NCI-H748 treated with DMSO at 0.1 percent for 48 hours (cell line): ENCODE measurements around the gene P2RX3.
A peak's percentile ranks its signal among the peaks of the same experiment; 100 is the strongest.
"Not testable (repeated sequence)": the region's sequence is repeated elsewhere in the genome, so short reads cannot be mapped to it uniquely, and the experiment has no call there.

ENCODE experiments used
- DNase-seq: peaks from one replicate; lab custom pipeline; 2025; lab: John Stamatoyannopoulos, UW

Gene P2RX3

DNA sequence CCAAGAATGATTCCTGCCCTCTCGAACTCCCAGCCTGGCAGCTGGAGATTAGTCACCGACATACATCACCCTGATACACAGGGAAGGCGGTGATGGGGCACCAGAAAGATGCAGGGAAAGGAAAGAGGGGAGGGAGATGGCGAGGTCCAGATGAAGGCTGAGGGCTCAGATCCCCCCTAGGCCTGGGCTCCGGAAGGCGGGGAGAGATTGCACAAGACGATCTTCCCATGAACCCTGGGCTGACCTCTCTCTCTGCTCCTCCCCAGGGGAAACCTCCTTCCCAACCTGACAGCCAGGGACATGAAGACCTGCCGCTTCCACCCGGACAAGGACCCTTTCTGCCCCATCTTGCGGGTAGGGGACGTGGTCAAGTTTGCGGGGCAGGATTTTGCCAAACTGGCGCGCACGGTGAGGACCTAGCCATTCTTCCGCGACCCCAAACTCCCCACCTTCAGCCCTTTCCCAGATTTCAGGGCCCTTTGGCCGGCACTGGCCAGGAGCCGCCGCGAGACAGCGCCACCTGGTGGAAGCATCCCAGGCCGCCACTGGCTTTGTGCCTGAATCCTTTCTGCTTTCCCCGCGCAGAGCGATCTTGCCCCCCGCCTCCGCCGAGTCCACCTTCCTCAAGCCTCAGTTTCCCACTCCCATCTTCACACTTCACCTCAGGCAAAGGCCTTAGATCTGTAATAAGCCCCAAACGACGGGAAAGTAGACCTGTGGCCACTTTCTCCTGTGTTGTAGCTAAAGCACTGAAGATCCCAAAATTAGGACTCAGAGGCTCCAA lies 11.5 kb downstream of the P2RX3 start:
- DNase-seq: peak; percentile 5

DNA sequence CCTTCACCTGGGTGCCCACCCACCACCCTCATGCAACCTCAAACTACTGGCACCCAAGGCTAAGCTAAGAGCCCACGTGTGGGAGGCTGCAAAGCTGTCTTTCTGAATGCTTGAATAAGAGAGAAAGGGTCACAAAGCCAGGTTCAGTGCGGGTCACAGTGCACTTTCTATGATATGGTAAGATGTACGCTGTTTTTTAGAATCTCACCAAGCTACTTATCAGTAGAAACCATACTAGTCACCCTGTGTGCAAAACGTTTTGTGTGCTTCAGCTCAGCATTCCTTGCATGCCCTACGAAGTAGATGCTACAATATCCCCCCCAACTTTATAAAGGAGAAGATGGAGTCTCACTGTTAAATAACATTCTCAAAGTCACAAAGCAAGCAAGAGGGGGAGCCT lies 14.9 kb downstream of the P2RX3 start:
- no peak for DNase-seq

DNA sequence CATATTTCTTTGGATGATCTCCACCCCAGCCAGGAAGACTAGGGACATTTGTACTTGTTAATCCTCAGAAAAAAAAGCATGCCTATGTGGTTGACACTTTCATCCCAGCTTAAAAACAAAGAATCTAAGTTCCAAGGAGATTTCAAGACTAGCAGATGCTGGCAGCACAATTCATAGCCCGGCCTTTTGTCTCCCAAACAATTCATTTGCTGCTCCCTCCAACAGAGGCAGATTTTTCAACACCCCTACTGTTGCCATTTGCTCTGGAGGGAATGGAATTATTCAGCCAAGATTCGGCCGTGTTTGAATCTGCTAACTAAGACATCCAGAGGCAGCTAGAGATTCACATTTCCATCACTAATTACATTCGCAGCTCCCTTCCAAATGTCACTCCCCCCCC lies 15.3 kb downstream of the P2RX3 start:
- DNase-seq: no peak

DNA sequence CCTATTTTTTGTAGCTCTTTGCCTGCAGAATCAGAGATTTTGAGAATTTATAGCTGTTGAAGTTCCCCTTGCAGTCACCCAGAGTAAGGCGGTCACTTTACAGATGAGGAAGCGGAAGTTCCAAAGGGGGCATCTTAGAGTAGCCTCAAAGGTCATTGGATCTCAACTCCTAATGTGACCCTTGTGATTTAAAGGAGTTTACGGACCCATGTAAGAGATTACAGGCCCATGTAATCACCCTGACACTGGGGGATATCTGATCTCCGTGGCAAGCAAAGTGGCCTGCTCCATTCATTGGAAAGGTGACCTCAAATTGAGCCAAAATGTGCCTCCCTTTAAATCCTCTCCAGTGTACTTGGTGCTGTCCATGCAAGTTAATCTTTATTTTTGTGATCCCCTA lies 15.7 kb downstream of the P2RX3 start:
- no peak for DNase-seq

DNA sequence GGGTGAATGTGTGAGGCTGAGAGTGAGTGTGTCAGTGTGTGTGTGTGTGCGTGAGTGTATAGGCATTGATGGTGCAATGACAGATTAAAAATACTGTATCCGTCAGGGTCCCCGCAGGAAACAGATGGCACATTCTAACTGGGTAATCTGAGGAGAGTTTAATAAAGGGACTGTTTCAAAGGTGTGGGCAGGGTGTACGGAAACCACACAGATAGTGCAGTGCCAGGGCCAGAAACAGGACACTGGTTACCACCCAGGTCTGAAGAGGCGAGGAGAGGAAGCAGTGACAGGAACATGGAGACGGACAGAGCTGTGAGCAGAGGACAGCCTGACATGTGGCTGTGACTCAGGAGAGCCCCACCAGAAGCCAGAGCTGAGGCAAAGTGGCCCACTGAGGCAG lies 16.5 kb downstream of the P2RX3 start:
- DNase-seq: no peak

DNA sequence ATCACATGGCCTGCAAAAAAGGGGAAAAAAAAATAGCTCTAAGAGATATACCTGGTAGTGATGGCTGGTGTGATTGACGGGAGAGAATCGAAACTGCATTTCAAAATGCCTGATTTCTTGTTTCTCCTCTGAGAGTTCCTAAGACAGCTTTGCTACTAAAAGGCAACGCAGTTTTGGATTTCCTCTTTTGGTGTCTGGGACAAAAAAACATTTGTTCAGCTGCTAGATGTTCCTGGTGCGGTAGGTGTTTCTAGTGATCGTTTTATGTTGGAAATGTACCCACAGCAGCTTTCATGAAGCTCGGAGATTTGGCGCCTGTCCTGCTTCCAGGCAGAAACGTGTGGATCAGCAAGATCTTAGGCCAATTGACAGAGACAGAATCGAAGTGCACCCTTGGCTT lies 18.1 kb downstream of the P2RX3 start:
- no peak for DNase-seq

DNA sequence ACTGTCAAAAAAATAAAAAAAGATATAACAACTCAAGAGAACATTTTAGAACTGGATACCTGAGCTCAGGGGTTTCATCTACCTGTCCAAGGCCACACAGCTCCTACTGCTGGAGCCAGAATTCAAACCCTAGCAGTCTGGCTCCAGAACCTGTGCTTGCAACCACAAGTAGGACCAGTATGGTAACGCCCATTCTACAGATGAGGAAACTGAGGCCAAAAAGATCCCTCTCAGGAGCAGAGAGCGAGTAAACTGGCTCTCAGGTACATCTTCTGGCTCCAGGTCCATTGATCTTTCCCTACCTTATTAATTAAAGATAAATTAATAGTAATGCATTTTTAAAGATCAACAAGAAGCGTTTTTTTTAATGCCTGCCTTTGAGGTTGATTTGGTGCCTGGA lies 19.2 kb downstream of the P2RX3 start:
- no peak for DNase-seq

DNA sequence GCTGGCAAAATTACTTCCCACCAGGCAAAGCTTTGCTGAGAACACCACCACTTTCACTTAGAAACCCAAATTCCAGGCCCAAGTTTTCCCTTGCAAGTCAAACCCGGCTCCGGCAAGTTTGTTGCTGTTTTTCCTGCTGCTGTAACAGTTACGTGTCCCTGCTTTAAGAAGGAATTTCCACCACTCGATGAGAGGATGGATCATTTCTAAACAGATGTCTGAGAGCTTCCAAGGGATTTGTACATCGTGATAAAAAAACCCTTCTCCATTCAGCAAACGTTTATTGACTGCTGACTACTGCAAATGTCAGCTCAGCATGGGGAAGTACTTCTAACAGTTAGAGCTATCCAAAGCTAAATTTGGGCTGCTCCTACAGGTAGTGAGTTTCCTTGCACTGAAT lies 19.7 kb downstream of the P2RX3 start:
- no peak for DNase-seq

DNA sequence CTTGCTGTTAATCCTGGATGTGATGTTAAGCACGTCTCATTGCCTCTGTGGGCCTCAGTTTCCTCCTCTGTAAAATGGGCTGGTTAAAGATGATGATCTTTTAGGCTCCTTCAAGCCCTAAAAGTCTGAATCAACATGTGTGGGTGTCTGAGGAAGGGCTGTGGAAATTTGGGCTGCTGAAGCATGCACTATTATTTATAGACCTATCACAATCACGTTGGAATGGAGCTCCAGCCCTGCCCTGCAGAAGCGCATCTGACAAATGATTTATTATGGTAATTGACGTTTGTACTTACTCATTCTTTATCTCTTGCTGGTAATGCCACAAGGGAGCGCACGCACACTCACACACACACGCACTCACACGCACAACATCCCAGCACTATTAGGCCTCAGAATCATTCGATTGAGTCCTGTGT lies 20.4 kb downstream of the P2RX3 start:
- no peak for DNase-seq

DNA sequence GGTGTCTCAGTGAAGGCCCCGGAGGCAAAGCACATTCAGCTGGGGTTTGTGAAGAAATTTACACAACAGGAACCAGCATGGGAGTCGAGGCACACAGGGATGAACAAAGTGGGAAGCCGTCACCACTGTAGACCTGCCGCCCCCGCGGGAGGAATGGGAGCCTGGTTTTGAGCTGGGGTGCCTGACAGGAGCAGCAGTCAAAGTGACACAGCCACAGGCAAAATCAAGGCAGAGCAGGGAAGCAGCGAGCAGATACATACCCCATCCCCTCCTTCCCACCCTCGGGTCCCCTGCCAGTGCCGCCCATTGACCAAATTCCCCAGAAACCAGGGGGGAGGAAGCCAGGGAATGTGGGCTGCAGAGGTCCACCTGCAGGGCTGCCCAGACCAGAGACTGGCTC lies 20.8 kb downstream of the P2RX3 start:
- no peak for DNase-seq

DNA sequence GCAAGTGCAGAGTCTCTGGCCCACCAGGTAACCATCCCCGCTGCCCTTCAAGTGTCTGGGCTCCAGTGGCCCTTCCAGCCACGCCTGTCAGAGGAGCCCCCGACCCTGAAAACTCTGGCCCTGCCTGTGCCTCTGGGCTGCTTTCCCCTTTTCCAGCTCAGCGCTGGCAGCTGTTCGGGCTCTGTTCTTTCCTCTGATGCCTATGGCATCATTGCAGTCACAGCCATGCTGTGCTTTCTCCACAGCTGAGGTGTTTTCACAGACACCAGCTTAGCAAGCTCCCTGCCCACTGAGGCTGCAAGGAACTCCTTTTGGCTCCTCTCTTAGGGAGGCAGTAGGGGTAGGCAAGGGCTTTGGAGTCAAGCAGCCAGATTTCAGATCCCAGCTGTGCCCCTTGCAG lies 21.2 kb downstream of the P2RX3 start:
- DNase-seq: no peak

DNA sequence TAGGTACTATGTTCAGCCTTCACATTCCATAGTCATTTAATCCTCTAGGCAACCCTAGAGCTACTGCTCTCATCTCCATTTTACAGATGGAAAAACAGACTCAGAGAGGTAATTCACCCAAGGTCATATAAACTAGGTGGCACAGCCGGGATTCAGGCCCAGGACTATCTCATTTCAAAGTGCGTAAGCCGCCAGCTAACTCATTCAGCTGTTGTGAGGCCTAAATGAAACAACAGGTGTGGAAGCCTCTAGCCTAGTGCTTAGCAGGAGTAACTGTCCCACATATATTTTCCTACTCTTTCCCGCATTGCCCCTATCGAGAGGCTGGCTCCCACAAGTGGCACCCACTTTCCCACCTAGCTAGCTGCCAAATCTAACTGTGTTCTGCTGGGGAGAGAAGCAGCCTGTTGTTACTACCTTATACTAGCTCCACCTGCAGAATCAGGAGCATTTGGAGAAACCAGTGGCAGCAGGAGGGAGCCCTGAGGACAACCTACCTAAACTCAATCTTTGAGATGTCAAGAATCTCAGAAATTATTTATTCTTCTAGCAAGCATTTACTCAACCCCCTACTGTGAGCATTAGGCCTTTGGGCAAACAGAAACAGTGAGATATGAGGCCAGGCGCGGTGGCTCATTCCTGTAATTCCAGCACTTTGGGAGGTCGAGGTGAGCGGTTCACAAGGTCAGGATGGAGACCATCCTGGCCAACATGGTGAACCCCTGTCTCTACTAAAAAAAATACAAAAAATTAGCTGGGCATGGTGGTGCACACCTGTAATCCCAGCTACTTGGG lies 21.9 kb downstream of the P2RX3 start:
- DNase-seq: no peak

DNA sequence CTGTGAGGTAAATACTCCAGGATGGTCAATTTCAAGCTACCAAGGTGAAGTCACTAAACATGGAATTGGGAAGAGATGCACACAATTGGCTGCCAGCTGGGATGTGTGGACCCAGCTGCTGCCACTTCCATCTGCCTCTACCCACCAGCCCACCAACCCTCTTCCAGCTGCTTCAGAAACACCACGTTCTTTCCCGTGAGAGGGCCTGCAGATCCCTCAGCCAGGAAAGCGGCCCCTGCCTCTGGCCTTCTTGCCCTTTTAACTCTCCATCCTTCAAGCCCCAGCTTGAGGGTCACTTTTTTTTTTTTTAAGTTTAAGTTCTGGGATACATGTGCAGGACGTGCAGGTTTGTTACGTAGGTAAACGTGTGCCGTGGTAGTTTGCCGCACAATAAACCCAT lies 22.8 kb downstream of the P2RX3 start:
- DNase-seq: no peak

DNA sequence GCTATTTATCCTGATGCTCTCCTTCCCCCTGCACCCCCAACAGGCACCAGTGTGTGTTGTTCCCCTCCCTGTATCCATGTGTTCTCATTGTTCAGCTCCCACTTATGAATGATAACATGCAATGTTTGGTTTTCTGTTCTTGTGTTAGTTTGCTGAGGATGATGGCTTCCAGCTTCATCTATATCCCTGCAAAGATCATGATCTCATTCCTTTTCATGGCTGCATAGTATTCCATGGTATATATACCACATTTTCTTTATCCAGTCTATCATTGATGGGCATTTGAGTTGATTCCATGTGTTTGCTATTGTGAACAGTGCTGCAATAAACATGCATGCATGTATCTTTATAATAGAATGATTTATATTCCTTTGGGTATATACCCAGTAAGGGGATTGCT lies 23.3 kb downstream of the P2RX3 start:
- not testable (repeated sequence) for DNase-seq

DNA sequence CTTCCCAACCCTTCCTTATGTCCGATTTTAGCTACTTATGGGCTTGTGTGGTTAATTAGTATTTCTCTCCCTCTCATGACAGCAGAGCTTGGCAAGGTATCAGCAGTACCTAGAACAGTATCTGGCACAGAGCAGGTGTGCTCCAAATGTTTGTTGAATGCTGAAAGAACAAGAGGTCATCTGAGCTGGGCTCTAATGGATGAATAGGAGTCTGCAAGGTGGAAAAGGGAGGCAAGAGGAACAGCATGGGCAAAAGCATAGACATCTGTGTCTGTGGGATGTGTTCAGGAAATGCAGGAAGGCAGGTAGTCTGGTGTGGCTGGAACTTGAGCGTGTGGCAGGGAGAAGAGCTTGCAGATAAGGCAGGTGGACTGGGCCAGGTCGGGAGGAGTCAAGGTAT lies 23.8 kb downstream of the P2RX3 start:
- no peak for DNase-seq

DNA sequence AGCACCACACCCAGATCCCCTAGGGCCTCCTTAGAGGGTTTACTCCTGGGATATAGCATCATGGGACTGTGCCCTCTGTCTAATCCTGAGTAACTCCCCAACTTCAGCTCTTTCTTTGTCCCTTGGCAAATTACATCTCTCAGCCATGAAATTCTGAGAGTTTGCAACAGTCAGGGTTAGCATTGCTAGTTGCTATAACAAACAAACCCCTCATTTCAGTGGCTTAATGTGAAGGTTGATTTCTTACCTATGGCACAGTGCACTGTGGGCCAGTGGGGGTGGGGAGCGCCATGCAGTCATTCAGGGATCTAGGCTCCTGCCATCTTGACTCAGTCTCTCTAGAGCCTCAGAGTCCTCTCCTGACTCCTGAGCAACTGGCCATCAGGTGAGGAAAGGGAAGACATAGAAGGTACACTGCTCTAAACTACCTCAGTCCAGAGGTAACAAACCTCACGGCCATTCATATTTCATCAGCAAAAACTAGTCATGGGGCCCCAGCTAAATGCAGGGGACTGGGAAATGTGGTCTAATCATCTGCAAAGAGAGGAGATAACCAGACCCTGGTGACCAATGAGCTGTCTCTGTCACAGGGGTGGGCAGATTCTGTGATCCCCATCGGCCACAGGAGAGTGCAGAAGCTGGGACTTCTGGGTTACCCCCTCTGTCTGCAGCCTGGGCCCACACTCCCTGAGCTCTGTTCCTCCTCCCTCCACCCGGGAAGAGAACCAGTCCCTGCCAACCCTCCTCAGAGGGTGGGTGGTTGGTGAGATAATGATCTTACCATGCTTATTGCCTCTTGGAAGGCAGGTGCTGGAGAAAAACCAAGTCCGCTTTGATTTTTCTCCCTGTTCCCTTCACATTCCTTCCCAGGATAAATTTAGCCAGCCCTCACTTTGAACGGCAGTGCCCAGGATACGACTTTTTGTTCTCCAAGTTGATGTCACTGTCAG lies 25.3 kb downstream of the P2RX3 start:
- DNase-seq: no peak

DNA sequence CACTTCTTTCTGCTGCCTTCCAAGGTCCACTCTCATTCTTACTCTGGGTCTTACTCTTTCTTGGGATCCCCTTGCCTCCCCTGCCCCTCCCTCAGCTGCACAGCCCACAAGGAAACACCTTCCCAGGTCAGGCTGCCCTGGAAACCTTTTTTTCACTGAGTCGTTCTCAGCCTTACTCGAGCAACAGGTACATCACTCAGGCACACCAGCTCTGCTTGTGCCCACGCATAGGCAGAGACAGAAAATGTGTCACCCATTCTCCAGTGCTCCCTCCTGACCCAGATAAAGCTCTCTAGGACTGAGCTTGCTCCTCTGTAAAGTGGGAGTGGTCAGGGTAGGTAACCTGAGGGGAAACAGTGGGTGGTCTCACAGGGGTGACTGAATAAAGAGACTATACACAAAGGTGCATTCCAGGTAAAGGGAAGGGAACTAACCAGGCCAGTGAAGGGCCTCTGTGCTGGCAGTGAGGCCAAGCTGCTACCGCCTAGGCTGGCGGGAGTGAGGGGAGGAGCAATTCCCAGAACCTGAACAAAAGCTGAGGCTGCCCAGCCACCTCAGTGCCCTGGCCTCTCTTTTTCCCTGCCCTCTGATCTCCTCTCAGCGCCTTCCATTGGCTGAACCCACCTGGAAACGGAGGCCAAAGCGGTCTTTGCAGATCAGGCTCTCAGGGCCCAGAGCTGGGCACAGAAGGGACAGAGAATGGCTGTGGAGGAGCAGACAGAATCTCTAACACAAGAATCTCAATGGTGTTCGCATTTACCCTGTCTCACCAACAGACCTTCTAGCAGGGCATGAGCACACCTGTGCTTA lies 26.9 kb downstream of the P2RX3 start:
- DNase-seq: no peak

DNA sequence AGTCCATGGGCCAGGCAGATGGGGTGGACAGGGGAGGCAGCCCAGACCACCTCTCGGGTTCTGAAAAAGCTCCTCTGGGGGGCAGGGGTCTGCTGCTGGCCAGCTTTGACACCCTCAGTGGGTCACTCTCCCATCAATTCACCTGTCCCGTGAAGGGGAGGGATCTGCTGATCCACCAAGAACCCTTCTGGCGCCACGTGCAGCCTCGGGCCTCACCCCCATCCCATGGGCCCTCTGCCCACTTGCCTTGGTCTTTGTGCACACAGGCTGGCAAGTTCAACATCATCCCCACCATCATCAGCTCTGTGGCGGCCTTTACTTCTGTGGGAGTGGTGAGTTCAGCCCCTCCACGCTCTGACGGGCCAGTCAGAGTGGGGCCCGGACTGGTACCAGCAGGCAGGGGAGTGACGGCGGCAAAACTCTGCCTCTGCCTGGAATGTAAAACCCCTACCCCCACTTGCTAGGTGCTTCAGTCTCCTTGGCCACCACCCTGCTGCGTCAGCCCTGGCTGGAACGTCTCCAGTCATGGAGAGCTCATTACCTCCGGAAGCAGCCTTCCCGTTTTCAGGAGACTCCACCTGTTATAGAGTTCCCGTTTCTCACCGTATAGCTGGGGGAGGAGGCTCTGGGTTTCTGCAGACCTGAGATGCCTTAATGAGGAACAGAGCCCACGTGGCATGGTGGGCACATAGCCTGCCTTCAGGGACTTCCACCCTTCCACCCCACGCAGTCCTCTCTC lies 30.1 kb downstream of the P2RX3 start:
- DNase-seq: no peak

DNA sequence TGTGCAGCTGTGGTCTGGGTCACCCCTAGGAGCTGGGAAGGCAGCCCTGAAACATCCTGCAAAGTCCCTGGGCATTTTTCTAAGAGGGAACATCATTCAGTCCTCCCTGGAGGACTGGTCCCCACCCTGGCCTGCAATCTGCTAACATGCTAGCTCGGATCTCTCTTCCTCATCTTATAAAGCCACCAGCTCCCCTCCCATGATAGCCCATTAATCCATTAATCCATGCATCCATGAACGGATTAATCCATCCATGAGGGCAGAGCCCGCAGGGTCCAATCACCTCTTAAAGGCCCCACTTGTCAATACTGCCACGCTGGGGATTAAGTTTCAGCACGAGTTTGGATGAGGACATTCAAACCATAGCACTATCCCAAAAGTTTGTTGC lies 30.7 kb downstream of the P2RX3 start:
- DNase-seq: no peak

DNA sequence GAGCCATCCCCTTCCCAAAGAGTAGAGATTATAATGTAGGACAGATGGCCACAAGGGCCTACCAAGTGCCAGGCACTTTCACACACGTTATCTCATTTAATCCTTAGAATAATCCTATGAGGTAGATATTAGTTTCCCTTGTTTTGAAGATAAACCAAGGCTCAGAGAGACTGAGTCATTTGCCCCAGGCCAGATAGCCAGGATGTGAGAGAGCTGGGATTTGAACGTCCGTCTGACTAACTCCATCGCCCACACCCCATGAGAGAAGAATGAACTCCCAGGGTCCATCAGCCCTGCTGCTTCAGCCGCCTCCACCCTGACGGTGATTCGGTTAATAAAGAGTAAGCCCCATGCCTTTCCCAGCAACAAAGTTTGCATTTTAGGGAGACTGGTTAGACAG lies 32.1 kb downstream of the P2RX3 start:
- DNase-seq: no peak

DNA sequence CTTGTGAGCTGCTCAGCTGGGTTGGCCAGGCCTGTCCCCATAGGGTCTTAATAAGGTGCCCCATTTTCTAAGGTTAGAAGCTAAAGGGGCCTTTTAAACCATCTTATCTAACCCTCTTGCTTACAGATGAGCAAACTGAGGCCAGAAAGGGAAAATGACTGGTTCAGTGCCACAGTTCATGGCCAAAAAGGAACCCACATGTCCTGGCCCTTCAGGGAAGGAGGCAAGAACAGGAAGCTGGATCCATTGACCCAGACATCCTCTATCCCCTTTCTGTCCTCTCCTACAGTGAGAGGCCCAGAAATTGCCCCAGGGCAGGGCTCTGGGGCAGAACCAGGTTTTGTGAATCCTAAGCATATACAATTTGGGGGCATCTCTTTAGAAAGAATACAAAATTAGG lies 32.8 kb downstream of the P2RX3 start:
- no peak for DNase-seq
